ENCODE measurements around the gene RABL2A.
"Not testable (repeated sequence)": the region's sequence is repeated elsewhere in the genome, so short reads cannot be mapped to it uniquely, and the experiment has no call there.

Gene RABL2A

DNA sequence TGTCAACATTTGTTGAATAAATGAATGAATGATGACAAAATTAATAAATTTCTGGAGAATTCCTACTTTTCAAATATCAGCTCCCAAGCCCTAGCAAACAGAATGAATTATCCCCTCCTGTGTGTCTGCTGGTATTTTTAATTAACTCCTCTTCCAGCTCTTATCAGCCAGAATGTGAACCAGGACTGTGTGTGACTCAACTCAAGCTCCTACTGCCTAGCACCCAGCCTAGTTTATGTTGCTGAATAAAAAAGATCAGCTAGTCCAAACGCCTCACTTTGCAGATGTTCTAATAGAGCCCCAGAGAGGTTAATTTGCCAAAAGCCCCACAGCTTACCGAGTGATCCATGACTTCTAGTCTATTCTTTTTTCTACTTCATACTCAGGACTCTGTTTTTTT lies 50.3 kb downstream of the RABL2A start:
- in situ Hi-C loops (cut with MboI; ENCODE audit: low sequenced_read_pairs, unreplicated experiment), result no loop called here
- no peak for DNase-seq (ENCODE audit: low spot score)
- TF ChIP-seq, protein P1, sequence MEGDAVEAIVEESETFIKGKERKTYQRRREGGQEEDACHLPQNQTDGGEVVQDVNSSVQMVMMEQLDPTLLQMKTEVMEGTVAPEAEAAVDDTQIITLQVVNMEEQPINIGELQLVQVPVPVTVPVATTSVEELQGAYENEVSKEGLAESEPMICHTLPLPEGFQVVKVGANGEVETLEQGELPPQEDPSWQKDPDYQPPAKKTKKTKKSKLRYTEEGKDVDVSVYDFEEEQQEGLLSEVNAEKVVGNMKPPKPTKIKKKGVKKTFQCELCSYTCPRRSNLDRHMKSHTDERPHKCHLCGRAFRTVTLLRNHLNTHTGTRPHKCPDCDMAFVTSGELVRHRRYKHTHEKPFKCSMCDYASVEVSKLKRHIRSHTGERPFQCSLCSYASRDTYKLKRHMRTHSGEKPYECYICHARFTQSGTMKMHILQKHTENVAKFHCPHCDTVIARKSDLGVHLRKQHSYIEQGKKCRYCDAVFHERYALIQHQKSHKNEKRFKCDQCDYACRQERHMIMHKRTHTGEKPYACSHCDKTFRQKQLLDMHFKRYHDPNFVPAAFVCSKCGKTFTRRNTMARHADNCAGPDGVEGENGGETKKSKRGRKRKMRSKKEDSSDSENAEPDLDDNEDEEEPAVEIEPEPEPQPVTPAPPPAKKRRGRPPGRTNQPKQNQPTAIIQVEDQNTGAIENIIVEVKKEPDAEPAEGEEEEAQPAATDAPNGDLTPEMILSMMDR (IDR thresholded peaks at IDR 0.05; ENCODE audit: borderline replicate concordance, control extremely low read depth, extremely low read depth, insufficient read depth, missing control alignments), result no peak

DNA sequence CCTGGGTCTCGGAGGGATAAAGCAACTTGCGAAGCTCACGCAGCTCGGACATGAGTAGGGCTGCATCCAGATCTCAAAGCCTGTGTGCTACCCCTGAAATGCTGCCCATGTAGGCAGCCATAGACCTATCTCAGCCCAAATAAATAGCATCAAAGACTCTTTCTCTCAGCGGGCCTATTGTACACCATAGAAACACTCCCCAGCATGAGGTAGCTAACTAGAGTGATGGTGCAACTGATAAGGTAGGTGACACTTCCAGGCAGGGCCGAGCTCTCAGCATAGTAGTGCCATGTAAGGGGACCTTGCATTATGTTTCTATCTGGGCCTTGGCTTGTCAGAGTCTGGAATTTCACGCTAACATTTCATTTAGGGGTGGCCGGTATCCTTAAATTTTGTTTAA lies 52.4 kb downstream of the RABL2A start:
- TF ChIP-seq, protein P1 (IDR thresholded peaks at IDR 0.05; ENCODE audit: borderline replicate concordance, control extremely low read depth, extremely low read depth, insufficient read depth, missing control alignments), result no peak
- no peak for DNase-seq (ENCODE audit: low spot score)
- in situ Hi-C loops (cut with MboI; ENCODE audit: low sequenced_read_pairs, unreplicated experiment), result no loop called here

DNA sequence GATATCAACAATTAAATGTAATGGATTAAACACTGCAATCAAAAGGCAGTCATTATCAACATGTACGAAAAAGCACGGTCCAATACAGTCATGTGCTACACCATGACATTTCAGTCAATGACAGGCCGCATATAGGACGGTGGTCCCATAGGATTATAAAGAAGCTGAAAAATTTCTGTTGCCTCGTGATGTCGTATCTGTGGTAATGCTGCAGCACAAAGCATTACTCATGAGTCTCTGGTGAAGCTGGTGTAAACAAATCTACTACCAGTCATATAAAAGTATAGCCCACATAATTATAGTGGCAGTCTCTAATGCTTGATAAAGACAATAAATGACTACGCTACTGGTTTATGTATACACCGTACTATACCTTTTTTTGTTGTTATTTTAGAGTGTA lies 58.4 kb downstream of the RABL2A start:
- no peak for DNase-seq (ENCODE audit: low spot score)
- in situ Hi-C loops (cut with MboI; ENCODE audit: low sequenced_read_pairs, unreplicated experiment), result no loop called here
- TF ChIP-seq, protein P1 (IDR thresholded peaks at IDR 0.05; ENCODE audit: borderline replicate concordance, control extremely low read depth, extremely low read depth, insufficient read depth, missing control alignments), result no peak

DNA sequence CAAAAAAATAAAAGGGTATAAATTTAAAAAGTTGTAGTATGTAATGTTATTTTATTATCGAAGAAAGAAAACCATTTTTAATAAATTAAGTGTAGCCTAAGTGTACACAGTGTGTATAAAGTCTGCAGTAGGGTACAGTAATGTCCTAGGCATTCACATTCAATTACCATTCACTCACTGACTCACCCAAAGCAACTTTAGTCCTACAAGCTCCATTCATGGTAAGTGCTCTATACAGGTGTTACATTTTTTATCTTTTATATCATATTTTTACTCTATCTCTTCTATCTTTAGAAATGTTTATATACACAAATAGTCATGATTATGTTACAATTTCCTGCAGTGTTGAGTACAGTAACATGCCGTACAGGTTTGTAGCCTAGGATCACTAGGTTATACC lies 59.5 kb downstream of the RABL2A start:
- DNase-seq (ENCODE audit: low spot score), result no peak
- TF ChIP-seq, protein P1 (IDR thresholded peaks at IDR 0.05; ENCODE audit: borderline replicate concordance, control extremely low read depth, extremely low read depth, insufficient read depth, missing control alignments), result no peak
- in situ Hi-C loops (cut with MboI; ENCODE audit: low sequenced_read_pairs, unreplicated experiment), result no loop called here

DNA sequence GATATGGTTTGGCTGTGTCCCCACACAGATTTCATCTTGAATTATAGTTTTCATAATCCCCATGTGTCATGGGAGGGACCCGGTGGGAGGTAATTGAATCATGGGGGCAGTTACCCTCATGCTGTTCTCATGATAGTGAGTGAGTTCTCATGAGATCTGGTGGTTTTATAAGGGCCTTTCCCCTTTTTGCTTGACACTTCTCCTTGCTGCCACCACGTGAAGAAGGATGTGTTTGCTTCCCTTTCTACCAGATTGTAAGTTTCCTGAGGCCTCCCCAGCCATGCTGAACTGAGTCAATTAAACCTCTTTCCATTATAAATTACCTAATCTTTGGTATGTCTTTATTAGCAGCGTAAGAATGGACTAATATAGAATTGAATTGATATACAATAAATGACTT lies 63.8 kb downstream of the RABL2A start:
- DNase-seq (ENCODE audit: low spot score); in situ Hi-C loops (cut with MboI; ENCODE audit: low sequenced_read_pairs, unreplicated experiment): not testable (repeated sequence)
